NCI-H2107 (cell line): ENCODE measurements around the gene JAKMIP1.

Source experiments
- DNase-seq: peaks from one replicate; lab custom pipeline; 2025; lab: John Stamatoyannopoulos, UW

Gene JAKMIP1

GRCh38 chr4:6065166-6065565 lies 135.2 kb downstream of the JAKMIP1 start:
- DNase-seq: no peak

- DNase-seq: no peak
These were observed 136.0 kb downstream of the JAKMIP1 start for GRCh38 chr4:6064383-6064782.

GRCh38 chr4:6063684-6064083 lies 136.7 kb downstream of the JAKMIP1 start:
- no peak for DNase-seq

- no peak for DNase-seq
These were observed 138.2 kb downstream of the JAKMIP1 start for GRCh38 chr4:6062133-6062532.

GRCh38 chr4:6059375-6059805 lies 141.0 kb downstream of the JAKMIP1 start:
- DNase-seq: no peak

- DNase-seq: no peak
These were observed 141.6 kb downstream of the JAKMIP1 start for GRCh38 chr4:6058531-6059374.

- no peak for DNase-seq
These were observed 143.2 kb downstream of the JAKMIP1 start for GRCh38 chr4:6056976-6057766.

GRCh38 chr4:6055436-6055835 lies 144.9 kb downstream of the JAKMIP1 start:
- DNase-seq: no peak

- DNase-seq: no peak
These were observed 145.3 kb downstream of the JAKMIP1 start for GRCh38 chr4:6055030-6055429.

- DNase-seq: no peak
These were observed 146.0 kb downstream of the JAKMIP1 start for GRCh38 chr4:6054162-6054922.

- no peak for DNase-seq
These were observed 147.7 kb downstream of the JAKMIP1 start for GRCh38 chr4:6052679-6053078.

- no peak for DNase-seq
These were observed 149.8 kb downstream of the JAKMIP1 start for GRCh38 chr4:6050551-6050950.

GRCh38 chr4:6049985-6050384 lies 150.4 kb downstream of the JAKMIP1 start:
- no peak for DNase-seq

GRCh38 chr4:6049278-6049677 lies 151.1 kb downstream of the JAKMIP1 start:
- no peak for DNase-seq

- no peak for DNase-seq
These were observed 151.8 kb downstream of the JAKMIP1 start for GRCh38 chr4:6048537-6048936.

GRCh38 chr4:6047130-6047673 lies 153.1 kb downstream of the JAKMIP1 start:
- no peak for DNase-seq

GRCh38 chr4:6046526-6047129 lies 153.7 kb downstream of the JAKMIP1 start:
- DNase-seq: no peak

GRCh38 chr4:6044805-6045204 lies 155.5 kb downstream of the JAKMIP1 start:
- no peak for DNase-seq

- no peak for DNase-seq
These were observed 156.1 kb downstream of the JAKMIP1 start for GRCh38 chr4:6044276-6044675.

- DNase-seq: no peak
These were observed 156.5 kb downstream of the JAKMIP1 start for GRCh38 chr4:6043843-6044242.

- DNase-seq: no peak
These were observed 157.2 kb downstream of the JAKMIP1 start for GRCh38 chr4:6043188-6043587.
